Large intestine (tissue), 3 donors: ENCODE data around the gene GALNTL6. TPM values are rescaled to one million over a fixed set of nuclear protein-coding genes. Genes with fewer than 3 reads are reported as not detected.

Source experiments
- DNase-seq, 2 donors: peaks; one replicate each; pipeline versions ENCODE4 v3.0.0 to v3.0.0-alpha.2; 2013
- H3K27ac ChIP-seq: one replicate; pipeline ENCODE4 v1.5.1; 2013; ENCODE audit warnings: low read length
- H3K27me3 ChIP-seq: 2 replicates; pipeline ENCODE4 v1.6.1; 2013; ENCODE audit warnings: low read length; ENCODE audit not compliant: control insufficient read depth, insufficient read depth
- H3K36me3 ChIP-seq: 2 replicates; pipeline ENCODE4 v1.6.1; 2013; ENCODE audit warnings: low read length; ENCODE audit not compliant: control insufficient read depth, insufficient read depth
- H3K4me1 ChIP-seq: one replicate; pipeline ENCODE4 v1.6.1; 2013; ENCODE audit warnings: low read length; ENCODE audit not compliant: control insufficient read depth, insufficient read depth
- H3K4me3 ChIP-seq: one replicate; pipeline ENCODE4 v1.5.1; 2013; ENCODE audit warnings: low read length
- H3K9me3 ChIP-seq: one replicate; pipeline ENCODE4 v1.6.1; 2013; ENCODE audit warnings: mild to moderate bottlenecking, low read depth, low read length, moderate library complexity; ENCODE audit not compliant: control insufficient read depth
- WGBS: methylation state at CpG from one replicate; pipeline ENCODE4 v1.1.5; 2013; ENCODE audit warnings: low lambda C conversion rate; ENCODE audit not compliant: insufficient coverage; 5-methylcytosine and 5-hydroxymethylcytosine counted together
- polyA plus RNA-seq: library from polyadenylated mRNA; unstranded; fragments of 120-200 nt; gene quantifications from one replicate; pipeline ENCODE4 v1.2.1, GENCODE V29; 2013

The GALNTL6 gene
- polyA plus RNA-seq, 1 donor, result 0.84 TPM

GRCh38 chr4:172096786-172097185 lies 283.6 kb downstream of the GALNTL6 start:
- Histone ChIP-seq H3K27ac (no peak overlapping the region), H3K36me3 (no peaks in the 10 kb centered on the region), H3K9me3 (no peaks in the 10 kb centered on the region), H3K4me1 (no peaks in the 10 kb centered on the region), H3K27me3 (no peaks in the 10 kb centered on the region), H3K4me3 (no peak overlapping the region)
- DNase-seq, result no peak
- WGBS, result no CpG with 5 or more reads among the region's 6 CpGs

- WGBS, result 92% methylated on average over 2 of the region's 2 CpGs
- H3K4me1 ChIP-seq, result no peaks in the 10 kb centered on the region
- H3K36me3 ChIP-seq, result no peaks in the 10 kb centered on the region
- DNase-seq, result no peak
- no peak overlapping the region for H3K4me3 ChIP-seq
- no peak overlapping the region for H3K27ac ChIP-seq
- no peaks in the 10 kb centered on the region for H3K27me3 ChIP-seq
- H3K9me3 ChIP-seq, result no peaks in the 10 kb centered on the region
These were observed 286.2 kb downstream of the GALNTL6 start for GRCh38 chr4:172099376-172099775.

GRCh38 chr4:172103456-172103855 lies 290.3 kb downstream of the GALNTL6 start:
- H3K36me3 ChIP-seq, result no peaks in the 10 kb centered on the region
- no CpG with 5 or more reads among the region's 1 CpG for WGBS

GRCh38 chr4:172104539-172104938 lies 291.3 kb downstream of the GALNTL6 start:
- Histone ChIP-seq H3K27me3 (no peaks in the 10 kb centered on the region), H3K4me1 (no peaks in the 10 kb centered on the region), H3K4me3 (no peak overlapping the region), H3K9me3 (no peaks in the 10 kb centered on the region), H3K27ac (no peak overlapping the region), H3K36me3 (no peaks in the 10 kb centered on the region)
- WGBS, result 100% methylated on average over 1 of the region's 2 CpGs
- DNase-seq, result no peak

More at GRCh38 chr4:172103456-172103855, 290.3 kb downstream of the GALNTL6 start:
- Histone ChIP-seq H3K4me1 (no peaks in the 10 kb centered on the region), H3K4me3 (no peak overlapping the region), H3K9me3 (no peaks in the 10 kb centered on the region), H3K27ac (no peak overlapping the region), H3K27me3 (no peaks in the 10 kb centered on the region)
- no peak for DNase-seq

- H3K4me3 ChIP-seq, result no peak overlapping the region
- H3K36me3 ChIP-seq, result no peaks in the 10 kb centered on the region
- DNase-seq, result no peak
- no peaks in the 10 kb centered on the region for H3K4me1 ChIP-seq
- H3K27me3 ChIP-seq, result no peaks in the 10 kb centered on the region
- H3K9me3 ChIP-seq, result no peaks in the 10 kb centered on the region
- no peak overlapping the region for H3K27ac ChIP-seq
- WGBS, result 50% methylated on average over 1 of the region's 1 CpG
These were observed 292.7 kb downstream of the GALNTL6 start for GRCh38 chr4:172105918-172106317.

GRCh38 chr4:172109466-172109865 lies 296.3 kb downstream of the GALNTL6 start:
- Histone ChIP-seq H3K4me3 (no peak overlapping the region), H3K9me3 (no peaks in the 10 kb centered on the region), H3K27me3 (no peaks in the 10 kb centered on the region), H3K36me3 (no peaks in the 10 kb centered on the region), H3K27ac (no peak overlapping the region), H3K4me1 (no peaks in the 10 kb centered on the region)
- no peak for DNase-seq

GRCh38 chr4:172124656-172125308 lies 311.6 kb downstream of the GALNTL6 start:
- WGBS, result 100% methylated on average over 1 of the region's 1 CpG
- Histone ChIP-seq H3K4me3 (no peak overlapping the region), H3K9me3 (no peaks in the 10 kb centered on the region), H3K27me3 (no peaks in the 10 kb centered on the region), H3K36me3 (no peaks in the 10 kb centered on the region), H3K4me1 (no peaks in the 10 kb centered on the region), H3K27ac (no peak overlapping the region)
- DNase-seq, result no peak

GRCh38 chr4:172125443-172125842 lies 312.2 kb downstream of the GALNTL6 start:
- Histone ChIP-seq H3K27me3 (no peaks in the 10 kb centered on the region), H3K4me3 (no peak overlapping the region), H3K9me3 (no peaks in the 10 kb centered on the region), H3K27ac (no peak overlapping the region), H3K36me3 (no peaks in the 10 kb centered on the region), H3K4me1 (no peaks in the 10 kb centered on the region)
- no peak for DNase-seq

- Histone ChIP-seq H3K27ac (no peak overlapping the region), H3K36me3 (no peaks in the 10 kb centered on the region), H3K9me3 (no peaks in the 10 kb centered on the region), H3K4me1 (no peaks in the 10 kb centered on the region), H3K4me3 (no peak overlapping the region), H3K27me3 (no peaks in the 10 kb centered on the region)
- no peak for DNase-seq
- WGBS, result no CpG with 5 or more reads among the region's 4 CpGs
These were observed 314.0 kb downstream of the GALNTL6 start for GRCh38 chr4:172127168-172127567.

GRCh38 chr4:172129593-172129992 lies 316.4 kb downstream of the GALNTL6 start:
- Histone ChIP-seq H3K4me3 (no peak overlapping the region), H3K27ac (no peak overlapping the region), H3K9me3 (no peaks in the 10 kb centered on the region), H3K4me1 (no peaks in the 10 kb centered on the region), H3K27me3 (no peaks in the 10 kb centered on the region), H3K36me3 (no peaks in the 10 kb centered on the region)
- 86% methylated on average over 1 of the region's 1 CpG for WGBS
- DNase-seq, result no peak

- Histone ChIP-seq H3K9me3 (no peaks in the 10 kb centered on the region), H3K36me3 (no peaks in the 10 kb centered on the region), H3K27me3 (no peaks in the 10 kb centered on the region), H3K27ac (no peak overlapping the region), H3K4me1 (no peaks in the 10 kb centered on the region), H3K4me3 (no peak overlapping the region)
- no peak for DNase-seq
- WGBS, result no CpG with 5 or more reads among the region's 2 CpGs
These were observed 321.3 kb downstream of the GALNTL6 start for GRCh38 chr4:172134521-172134920.
